ENCODE measurements around the gene ARL15.

ARL15 gene

GRCh38 chr5:54146390-54146789, 164.0 kb downstream of the ARL15 start:
- Histone ChIP-seq H3K4me3 (ENCODE audit: low read depth in 1 of 2, low read length in 2 of 2) (no peak overlapping the region), H3K27ac (ENCODE audit: low read length) (no peak overlapping the region)

GRCh38 chr5:54140247-54140840, 170.0 kb downstream of the ARL15 start:
- Histone ChIP-seq H3K27ac (ENCODE audit: low read length) (no peak overlapping the region), H3K27me3 (ENCODE audit: low read depth, low read length) (no peaks in the 10 kb centered on the region), H3K9me3 (ENCODE audit: control insufficient read depth in 1 of 2, low read length in 2 of 2) (no peaks in the 10 kb centered on the region), H3K36me3 (ENCODE audit: control insufficient read depth in 1 of 2, insufficient read depth in 2 of 2, low read length in 2 of 2) (no peaks in the 10 kb centered on the region), H3K4me3 (ENCODE audit: low read depth in 1 of 2, low read length in 2 of 2) (no peak overlapping the region), H3K4me1 (ENCODE audit: control insufficient read depth in 1 of 2, insufficient read depth in 2 of 2, low read length in 2 of 2) (peaks cover 0 to under 1% of the 10 kb centered on the region in 2 donors)

More at GRCh38 chr5:54146390-54146789, 164.0 kb downstream of the ARL15 start:
- H3K27me3 ChIP-seq (ENCODE audit: low read depth, low read length), result no peaks in the 10 kb centered on the region
- no peaks in the 10 kb centered on the region for H3K36me3 ChIP-seq (ENCODE audit: control insufficient read depth in 1 of 2, insufficient read depth in 2 of 2, low read length in 2 of 2)
- peaks cover 5 to 9% of the 10 kb centered on the region in 2 donors for H3K4me1 ChIP-seq (ENCODE audit: control insufficient read depth in 1 of 2, insufficient read depth in 2 of 2, low read length in 2 of 2)
- no peaks in the 10 kb centered on the region for H3K9me3 ChIP-seq (ENCODE audit: control insufficient read depth in 1 of 2, low read length in 2 of 2)

- H3K4me3 ChIP-seq (ENCODE audit: low read depth in 1 of 2, low read length in 2 of 2), result no peak overlapping the region
- no peak overlapping the region for H3K27ac ChIP-seq (ENCODE audit: low read length)
- no peaks in the 10 kb centered on the region for H3K9me3 ChIP-seq (ENCODE audit: control insufficient read depth in 1 of 2, low read length in 2 of 2)
- H3K36me3 ChIP-seq (ENCODE audit: control insufficient read depth in 1 of 2, insufficient read depth in 2 of 2, low read length in 2 of 2), result no peaks in the 10 kb centered on the region
- H3K27me3 ChIP-seq (ENCODE audit: low read depth, low read length), result no peaks in the 10 kb centered on the region
- peaks cover 0 to 5% of the 10 kb centered on the region in 2 donors for H3K4me1 ChIP-seq (ENCODE audit: control insufficient read depth in 1 of 2, insufficient read depth in 2 of 2, low read length in 2 of 2)
Measured at GRCh38 chr5:54136516-54137440, 173.6 kb downstream of the ARL15 start.

GRCh38 chr5:54135042-54135441, 175.3 kb downstream of the ARL15 start:
- no peak overlapping the region for H3K27ac ChIP-seq (ENCODE audit: low read length)
- H3K27me3 ChIP-seq (ENCODE audit: low read depth, low read length), result no peaks in the 10 kb centered on the region
- H3K36me3 ChIP-seq (ENCODE audit: control insufficient read depth in 1 of 2, insufficient read depth in 2 of 2, low read length in 2 of 2), result no peaks in the 10 kb centered on the region
- H3K4me1 ChIP-seq (ENCODE audit: control insufficient read depth in 1 of 2, insufficient read depth in 2 of 2, low read length in 2 of 2), result peaks cover 0 to 5% of the 10 kb centered on the region in 2 donors
- H3K9me3 ChIP-seq (ENCODE audit: control insufficient read depth in 1 of 2, low read length in 2 of 2), result no peaks in the 10 kb centered on the region
- no peak overlapping the region for H3K4me3 ChIP-seq (ENCODE audit: low read depth in 1 of 2, low read length in 2 of 2)

- Histone ChIP-seq H3K27me3 (ENCODE audit: low read depth, low read length) (no peaks in the 10 kb centered on the region), H3K4me3 (ENCODE audit: low read depth in 1 of 2, low read length in 2 of 2) (no peak overlapping the region), H3K27ac (ENCODE audit: low read length) (no peak overlapping the region), H3K36me3 (ENCODE audit: control insufficient read depth in 1 of 2, insufficient read depth in 2 of 2, low read length in 2 of 2) (no peaks in the 10 kb centered on the region), H3K4me1 (ENCODE audit: control insufficient read depth in 1 of 2, insufficient read depth in 2 of 2, low read length in 2 of 2) (peaks cover 0 to 5% of the 10 kb centered on the region in 2 donors), H3K9me3 (ENCODE audit: control insufficient read depth in 1 of 2, low read length in 2 of 2) (no peaks in the 10 kb centered on the region)
Measured at GRCh38 chr5:54133917-54134316, 176.5 kb downstream of the ARL15 start.

GRCh38 chr5:54120473-54120872, 189.9 kb downstream of the ARL15 start:
- H3K27ac ChIP-seq (ENCODE audit: low read length), result no peak overlapping the region
- H3K9me3 ChIP-seq (ENCODE audit: control insufficient read depth in 1 of 2, low read length in 2 of 2), result no peaks in the 10 kb centered on the region
- H3K36me3 ChIP-seq (ENCODE audit: control insufficient read depth in 1 of 2, insufficient read depth in 2 of 2, low read length in 2 of 2), result no peaks in the 10 kb centered on the region
- no peaks in the 10 kb centered on the region for H3K27me3 ChIP-seq (ENCODE audit: low read depth, low read length)
- no peak overlapping the region for H3K4me3 ChIP-seq (ENCODE audit: low read depth in 1 of 2, low read length in 2 of 2)
- H3K4me1 ChIP-seq (ENCODE audit: control insufficient read depth in 1 of 2, insufficient read depth in 2 of 2, low read length in 2 of 2), result no peaks in the 10 kb centered on the region

GRCh38 chr5:54117957-54118356, 192.4 kb downstream of the ARL15 start:
- H3K36me3 ChIP-seq (ENCODE audit: control insufficient read depth in 1 of 2, insufficient read depth in 2 of 2, low read length in 2 of 2), result no peaks in the 10 kb centered on the region
- H3K4me3 ChIP-seq (ENCODE audit: low read depth in 1 of 2, low read length in 2 of 2), result no peak overlapping the region
- H3K27me3 ChIP-seq (ENCODE audit: low read depth, low read length), result no peaks in the 10 kb centered on the region
- no peak overlapping the region for H3K27ac ChIP-seq (ENCODE audit: low read length)
- H3K9me3 ChIP-seq (ENCODE audit: control insufficient read depth in 1 of 2, low read length in 2 of 2), result no peaks in the 10 kb centered on the region
- H3K4me1 ChIP-seq (ENCODE audit: control insufficient read depth in 1 of 2, insufficient read depth in 2 of 2, low read length in 2 of 2), result no peaks in the 10 kb centered on the region

GRCh38 chr5:54115735-54116403, 194.5 kb downstream of the ARL15 start:
- H3K4me3 ChIP-seq (ENCODE audit: low read depth in 1 of 2, low read length in 2 of 2), result no peak overlapping the region
- no peaks in the 10 kb centered on the region for H3K36me3 ChIP-seq (ENCODE audit: control insufficient read depth in 1 of 2, insufficient read depth in 2 of 2, low read length in 2 of 2)
- H3K4me1 ChIP-seq (ENCODE audit: control insufficient read depth in 1 of 2, insufficient read depth in 2 of 2, low read length in 2 of 2), result no peaks in the 10 kb centered on the region
- H3K27me3 ChIP-seq (ENCODE audit: low read depth, low read length), result no peaks in the 10 kb centered on the region
- no peak overlapping the region for H3K27ac ChIP-seq (ENCODE audit: low read length)
- no peaks in the 10 kb centered on the region for H3K9me3 ChIP-seq (ENCODE audit: control insufficient read depth in 1 of 2, low read length in 2 of 2)

- Histone ChIP-seq H3K4me1 (ENCODE audit: control insufficient read depth in 1 of 2, insufficient read depth in 2 of 2, low read length in 2 of 2) (no peaks in the 10 kb centered on the region), H3K9me3 (ENCODE audit: control insufficient read depth in 1 of 2, low read length in 2 of 2) (no peaks in the 10 kb centered on the region), H3K4me3 (ENCODE audit: low read depth in 1 of 2, low read length in 2 of 2) (no peak overlapping the region), H3K36me3 (ENCODE audit: control insufficient read depth in 1 of 2, insufficient read depth in 2 of 2, low read length in 2 of 2) (no peaks in the 10 kb centered on the region), H3K27ac (ENCODE audit: low read length) (no peak overlapping the region), H3K27me3 (ENCODE audit: low read depth, low read length) (no peaks in the 10 kb centered on the region)
Measured at GRCh38 chr5:54113060-54113459, 197.3 kb downstream of the ARL15 start.

- H3K27ac ChIP-seq (ENCODE audit: low read length), result no peak overlapping the region
- no peaks in the 10 kb centered on the region for H3K36me3 ChIP-seq (ENCODE audit: control insufficient read depth in 1 of 2, insufficient read depth in 2 of 2, low read length in 2 of 2)
- H3K9me3 ChIP-seq (ENCODE audit: control insufficient read depth in 1 of 2, low read length in 2 of 2), result no peaks in the 10 kb centered on the region
- H3K4me1 ChIP-seq (ENCODE audit: control insufficient read depth in 1 of 2, insufficient read depth in 2 of 2, low read length in 2 of 2), result no peaks in the 10 kb centered on the region
- H3K4me3 ChIP-seq (ENCODE audit: low read depth in 1 of 2, low read length in 2 of 2), result no peak overlapping the region
- H3K27me3 ChIP-seq (ENCODE audit: low read depth, low read length), result no peaks in the 10 kb centered on the region
Measured at GRCh38 chr5:54109626-54110330, 200.6 kb downstream of the ARL15 start.

GRCh38 chr5:54108136-54108535, 202.2 kb downstream of the ARL15 start:
- no peaks in the 10 kb centered on the region for H3K9me3 ChIP-seq (ENCODE audit: control insufficient read depth in 1 of 2, low read length in 2 of 2)
- H3K27ac ChIP-seq (ENCODE audit: low read length), result no peak overlapping the region
- H3K4me3 ChIP-seq (ENCODE audit: low read depth in 1 of 2, low read length in 2 of 2), result no peak overlapping the region
- H3K36me3 ChIP-seq (ENCODE audit: control insufficient read depth in 1 of 2, insufficient read depth in 2 of 2, low read length in 2 of 2), result peaks cover 0 to 3% of the 10 kb centered on the region in 2 donors
- H3K4me1 ChIP-seq (ENCODE audit: control insufficient read depth in 1 of 2, insufficient read depth in 2 of 2, low read length in 2 of 2), result peaks cover 0 to 3% of the 10 kb centered on the region in 2 donors
- no peaks in the 10 kb centered on the region for H3K27me3 ChIP-seq (ENCODE audit: low read depth, low read length)

Measured in muscle layer of duodenum (tissue), 2 donors.